ENCODE measurements around the gene GASK1A.

GRCh38 chr3:43062040-43062563 lies 83.0 kb downstream of the GASK1A start:
- TF ChIP-seq CTCF (IDR thresholded peaks at IDR 0.05) (no peak), POLR2A (IDR thresholded peaks at IDR 0.05) (no peak)
